Astrocyte of the spinal cord (primary cell): ENCODE results near the gene NTN4.
A peak's percentile ranks its signal among the peaks of the same experiment; 100 is the strongest.
"Not testable (repeated sequence)": the region's sequence is repeated elsewhere in the genome, so short reads cannot be mapped to it uniquely, and the experiment has no call there.

ENCODE experiments used
- DNase-seq: peaks from one replicate; pipeline ENCODE4 v3.0.0; 2011; ENCODE audit warnings: low read depth, low spot score
- H3K4me3 ChIP-seq: 2 replicates; pipeline ENCODE4 v1.5.1; 2011; ENCODE audit warnings: low read depth, mild to moderate bottlenecking, low read length, moderate library complexity
- CTCF ChIP-seq: IDR thresholded peaks from 2 replicates; pipeline ENCODE4 v1.5.1; 2012; ENCODE audit warnings: low read depth, mild to moderate bottlenecking, low read length, inconsistent platforms
- in situ Hi-C: cut with HindIII; loops from 2 replicates; pipeline ENCODE4 v1.10.0; 2017; ENCODE audit warnings: low sequenced_read_pairs

NTN4 gene

GRCh38 chr12:95736631-95737030, 53.9 kb downstream of the NTN4 start:
- in situ Hi-C loops, result no loop called here
- H3K4me3 ChIP-seq, result no peak overlapping the region
- peak; percentile 37 for DNase-seq
- no peak for TF ChIP-seq CTCF

GRCh38 chr12:95735728-95736127, 54.8 kb downstream of the NTN4 start:
- H3K4me3 ChIP-seq, DNase-seq, in situ Hi-C loops: not testable (repeated sequence)

- in situ Hi-C loops, result no loop called here
These were observed 57.3 kb downstream of the NTN4 start for GRCh38 chr12:95733141-95733825.

GRCh38 chr12:95731519-95731958, 59.0 kb downstream of the NTN4 start:
- TF ChIP-seq CTCF, result no peak
- H3K4me3 ChIP-seq, result no peak overlapping the region
- in situ Hi-C loops, result no loop called here
- no peak for DNase-seq

More at GRCh38 chr12:95733141-95733825, 57.3 kb downstream of the NTN4 start:
- no peak overlapping the region for H3K4me3 ChIP-seq
- no peak for TF ChIP-seq CTCF
- DNase-seq, result peak; percentile 91

- H3K4me3 ChIP-seq, result no peak overlapping the region
- DNase-seq, result no peak
- no peak for TF ChIP-seq CTCF
- in situ Hi-C loops, result no loop called here
These were observed 60.1 kb downstream of the NTN4 start for GRCh38 chr12:95730457-95730856.

- no peak overlapping the region for H3K4me3 ChIP-seq
- TF ChIP-seq CTCF, result no peak
- in situ Hi-C loops, result no loop called here
- no peak for DNase-seq
These were observed 63.7 kb downstream of the NTN4 start for GRCh38 chr12:95726903-95727302.

- DNase-seq, result no peak
- no peak overlapping the region for H3K4me3 ChIP-seq
- in situ Hi-C loops, result no loop called here
- no peak for TF ChIP-seq CTCF
These were observed 65.8 kb downstream of the NTN4 start for GRCh38 chr12:95724767-95725166.
